ENCODE results near the gene OR13H1. TPM values are rescaled to one million over a fixed set of nuclear protein-coding genes. Genes with fewer than 3 reads are reported as not detected.

The OR13H1 gene
- total and polyA plus RNA-seq, 9 of the 15 experiments (the other 6 are each of a cell fraction or from before 2014, with no cell fraction given) = not detected

- no peak for FAIRE-seq
- H3K9ac ChIP-seq (ENCODE audit: insufficient read depth in 1 of 2, low read depth in 2 of 2, low read length in 2 of 2) = no peak overlapping the region
- no peaks in the 10 kb centered on the region for H3K4me1 ChIP-seq (replicated peaks in 1 of 2; ENCODE audit: control insufficient read depth in 2 of 2, insufficient read depth in 2 of 2, low read length in 2 of 2)
- H3K4me2 ChIP-seq (ENCODE audit: insufficient read depth, low read length) = no peak overlapping the region
- ChIA-PET POLR2A (no interaction called here), CTCF (ENCODE audit: low intra/inter-chr PET ratio) (no interaction called here)
- intact Hi-C loops (cut with micrococcal nuclease) (no loop called here), in situ Hi-C loops (cut with MboI) (no loop called here)
- H3K27ac ChIP-seq (ENCODE audit: extremely low read depth, low read depth, low read length) = no peak overlapping the region
- H3K79me2 ChIP-seq (ENCODE audit: control insufficient read depth, insufficient read depth, low read length) = peaks cover 3% of the 10 kb centered on the region; the same call in 1 of the 3 replicates
- ATAC-seq = no peak
- no peaks in the 10 kb centered on the region for H4K20me1 ChIP-seq (replicated peaks; ENCODE audit: control insufficient read depth, insufficient read depth, low read length)
- no peaks in the 10 kb centered on the region for H3K9me3 ChIP-seq (replicated peaks; ENCODE audit: control insufficient read depth, insufficient read depth, low read depth, low read length)
- no peak overlapping the region for H3K4me3 ChIP-seq
- no peak for DNase-seq (ENCODE audit: extremely low read depth in 1 of 4, low spot score in 3 of 4)
- no peak overlapping the region for H2AFZ ChIP-seq (ENCODE audit: low read depth, low read length)
- TF ChIP-seq FOXM1 (IDR thresholded peaks at IDR 0.05; ENCODE audit: low read depth) (no peak), FOXM1 (CRISPR knock-in tag; IDR thresholded peaks at IDR 0.05; ENCODE audit: low read depth) (no peak), CTCF (IDR thresholded peaks at IDR 0.05 in 2 of 3, conservative IDR thresholded peaks at IDR 0.05 in 1 of 3; ENCODE audit: insufficient read depth in 2 of 3, low read depth in 1 of 3, low read length in 3 of 3) (0 out of 6 replicates have a peak, but pooled peaks of 1 of the 3 experiments have one; percentile 23)
- no TSS peak for BruUV-seq (replicated peaks)
- no peaks in the 10 kb centered on the region for H3K36me3 ChIP-seq (ENCODE audit: control insufficient read depth, insufficient read depth, low read length)
- 18% methylated on average over 4 of the region's 4 CpGs for WGBS (ENCODE audit: insufficient coverage, low coverage, missing lambda C conversion rate)
- H3K9me1 ChIP-seq (ENCODE audit: control insufficient read depth, insufficient read depth, low read length) = no peaks in the 10 kb centered on the region
- H3K27me3 ChIP-seq (ENCODE audit: control insufficient read depth in 2 of 2, insufficient read depth in 2 of 2, low read length in 2 of 2) = no peaks in the 10 kb centered on the region
Observed at GRCh38 chrX:131544218-131544617, 344 bp downstream of the OR13H1 start.

GRCh38 chrX:131549011-131549410 is 5.1 kb downstream of the OR13H1 start:
- in situ Hi-C loops (cut with MboI) (no loop called here), intact Hi-C loops (cut with micrococcal nuclease) (no loop called here)
- TF ChIP-seq SAFB (IDR thresholded peaks at IDR 0.05; ENCODE audit: borderline replicate concordance, low read depth, low read length) (no peak), MED1 (CRISPR knock-in tag; IDR thresholded peaks at IDR 0.05; ENCODE audit: borderline replicate concordance) (no peak), CREM (IDR thresholded peaks at IDR 0.05; ENCODE audit: low read depth) (0 out of 2 replicates have a peak, but pooled peaks have one; percentile 22), ATF1 (CRISPR knock-in tag; IDR thresholded peaks at IDR 0.05) (no peak), ATF1 (tag; IDR thresholded peaks at IDR 0.05) (peak; percentile 40; the same call in 1 of the 2 replicates), IRF1 (CRISPR knock-in tag; IDR thresholded peaks at IDR 0.05; ENCODE audit: borderline replicate concordance) (no peak), RBM25 (IDR thresholded peaks at IDR 0.05; ENCODE audit: low read depth, low read length, severe bottlenecking) (no peak), ID3 (CRISPR knock-in tag; IDR thresholded peaks at IDR 0.05) (no peak), ID3 (tag; IDR thresholded peaks at IDR 0.05) (no peak)
- FAIRE-seq (no peak), DNase-seq (ENCODE audit: extremely low read depth in 1 of 4, low spot score in 3 of 4) (no peak), ATAC-seq (no peak)
- WGBS (ENCODE audit: insufficient coverage, low coverage, missing lambda C conversion rate) = 8% methylated on average over 2 of the region's 2 CpGs
- no peak overlapping the region for H2AFZ ChIP-seq (ENCODE audit: low read depth, low read length)
- POLR2A ChIA-PET = no interaction called here
- peaks cover 3% of the 10 kb centered on the region; the same call in 1 of the 3 replicates for H3K79me2 ChIP-seq (ENCODE audit: control insufficient read depth, insufficient read depth, low read length)
- no peaks in the 10 kb centered on the region for H3K9me3 ChIP-seq (replicated peaks; ENCODE audit: control insufficient read depth, insufficient read depth, low read depth, low read length)
- no TSS peak for BruUV-seq (replicated peaks)
- H3K27me3 ChIP-seq (ENCODE audit: control insufficient read depth in 2 of 2, insufficient read depth in 2 of 2, low read length in 2 of 2) = no peaks in the 10 kb centered on the region
- H3K4me3 ChIP-seq = no peak overlapping the region
- H4K20me1 ChIP-seq (replicated peaks; ENCODE audit: control insufficient read depth, insufficient read depth, low read length) = no peaks in the 10 kb centered on the region
- no peaks in the 10 kb centered on the region for H3K36me3 ChIP-seq (ENCODE audit: control insufficient read depth, insufficient read depth, low read length)
- H3K4me1 ChIP-seq (replicated peaks in 1 of 2; ENCODE audit: control insufficient read depth in 2 of 2, insufficient read depth in 2 of 2, low read length in 2 of 2) = no peaks in the 10 kb centered on the region
- no peak overlapping the region for H3K27ac ChIP-seq (ENCODE audit: extremely low read depth, low read depth, low read length)
- H3K4me2 ChIP-seq (ENCODE audit: insufficient read depth, low read length) = no peak overlapping the region
- H3K9me1 ChIP-seq (ENCODE audit: control insufficient read depth, insufficient read depth, low read length) = no peaks in the 10 kb centered on the region
- CTCF ChIA-PET (ENCODE audit: low intra/inter-chr PET ratio) = no interaction called here
- no peak overlapping the region for H3K9ac ChIP-seq (ENCODE audit: insufficient read depth in 1 of 2, low read depth in 2 of 2, low read length in 2 of 2)

All from K562 (cell line).